ENCODE results near the gene FUT3. TPM values are rescaled to one million over a fixed set of nuclear protein-coding genes. Genes with fewer than 3 reads are reported as not detected.

FUT3 gene
- total RNA-seq, 1 donor from 2014 or later: 0.84 TPM

GRCh38 chr19:5805462-5806132 is 45.7 kb downstream of the FUT3 start:
- TF ChIP-seq CTCF (IDR thresholded peaks at IDR 0.05; ENCODE audit: insufficient read depth, low read depth, low read length): peak; percentile 45
- TF ChIP-seq EZH2 (IDR thresholded peaks at IDR 0.05; ENCODE audit: insufficient read depth, low read length): peak; percentile 96
- peak overlapping the region; percentile 34 for H3K4me3 Mint-ChIP-seq (ENCODE audit: unreplicated experiment)
- no peak overlapping the region for H2AFZ ChIP-seq (ENCODE audit: low read depth, low read length)

GRCh38 chr19:5804516-5805461 is 46.5 kb downstream of the FUT3 start, which contains the start of gene NRTN:
TSS of gene NRTN (plus strand) at chr19:5805067. CDS start at chr19:5824166, 19,099 bp downstream.
- no peak for FAIRE-seq
- peak within 1 kb of the TSS; percentile 58 for H2AFZ ChIP-seq (ENCODE audit: low read depth, low read length)
- no peaks in the 10 kb centered on the region for H3K36me3 ChIP-seq (ENCODE audit: insufficient read depth, low read length)
- no peak within 1 kb of the TSS for H3K9ac ChIP-seq (ENCODE audit: low read length)
- Mint-ChIP-seq H3K27me3 (ENCODE audit: low read depth, unreplicated experiment) (peaks cover 41% of the 10 kb centered on the region), H3K4me3 (ENCODE audit: unreplicated experiment) (peak within 1 kb of the TSS; percentile 34), H3K9me3 (ENCODE audit: unreplicated experiment) (no peaks in the 10 kb centered on the region), H3K36me3 (ENCODE audit: low read depth, unreplicated experiment) (no peaks in the 10 kb centered on the region), H3K27ac (ENCODE audit: unreplicated experiment) (no peak within 1 kb of the TSS), H3K4me1 (ENCODE audit: low read depth, unreplicated experiment) (no peaks in the 10 kb centered on the region)
- no peak for DNase-seq (ENCODE audit: low read depth)
- no peaks in the 10 kb centered on the region for H3K79me2 ChIP-seq (ENCODE audit: insufficient read depth, low read length)
- H4K20me1 ChIP-seq (ENCODE audit: insufficient read depth, low read length): no peaks in the 10 kb centered on the region
- peak; percentile 48 for TF ChIP-seq EZH2 (IDR thresholded peaks at IDR 0.05; ENCODE audit: insufficient read depth, low read length)
- TF ChIP-seq CTCF (IDR thresholded peaks at IDR 0.05; ENCODE audit: insufficient read depth, low read depth, low read length): no peak
- H3K9me3 ChIP-seq (ENCODE audit: insufficient read depth, low read depth, low read length): no peaks in the 10 kb centered on the region
- no peak within 1 kb of the TSS for H3K4me3 ChIP-seq (ENCODE audit: insufficient read depth, low read depth, low read length)
- no peak within 1 kb of the TSS for H3K27ac ChIP-seq (ENCODE audit: low read depth, low read length)
- peaks cover 5% of the 10 kb centered on the region for H3K4me1 ChIP-seq (ENCODE audit: insufficient read depth, low read length)
- peaks cover 20% of the 10 kb centered on the region for H3K27me3 ChIP-seq (ENCODE audit: insufficient read depth, low read length)
- peak within 1 kb of the TSS; percentile 86 for H3K4me2 ChIP-seq (ENCODE audit: low read length)

More at GRCh38 chr19:5805462-5806132, 45.7 kb downstream of the FUT3 start:
- Histone ChIP-seq H3K27me3 (ENCODE audit: insufficient read depth, low read length) (peaks cover 20% of the 10 kb centered on the region), H3K4me2 (ENCODE audit: low read length) (no peak overlapping the region), H3K9me3 (ENCODE audit: insufficient read depth, low read depth, low read length) (no peaks in the 10 kb centered on the region), H3K27ac (ENCODE audit: low read depth, low read length) (no peak overlapping the region), H3K9ac (ENCODE audit: low read length) (no peak overlapping the region), H3K4me1 (ENCODE audit: insufficient read depth, low read length) (peaks cover 5% of the 10 kb centered on the region), H3K79me2 (ENCODE audit: insufficient read depth, low read length) (no peaks in the 10 kb centered on the region), H4K20me1 (ENCODE audit: insufficient read depth, low read length) (no peaks in the 10 kb centered on the region), H3K4me3 (ENCODE audit: insufficient read depth, low read depth, low read length) (no peak overlapping the region), H3K36me3 (ENCODE audit: insufficient read depth, low read length) (no peaks in the 10 kb centered on the region)
- FAIRE-seq (no peak), DNase-seq (ENCODE audit: low read depth) (no peak)
- Mint-ChIP-seq H3K9me3 (ENCODE audit: unreplicated experiment) (no peaks in the 10 kb centered on the region), H3K36me3 (ENCODE audit: low read depth, unreplicated experiment) (no peaks in the 10 kb centered on the region), H3K27ac (ENCODE audit: unreplicated experiment) (no peak overlapping the region), H3K4me1 (ENCODE audit: low read depth, unreplicated experiment) (no peaks in the 10 kb centered on the region), H3K27me3 (ENCODE audit: low read depth, unreplicated experiment) (peaks cover 41% of the 10 kb centered on the region)
